ENCODE data around the gene NKX2-3. TPM values are rescaled to one million over a fixed set of nuclear protein-coding genes. Genes with fewer than 3 reads are reported as not detected.

NKX2-3 gene
- total RNA-seq, 4 donors from 2014 or later, result not detected

- TF ChIP-seq CTCF (IDR thresholded peaks at IDR 0.05; ENCODE audit: low read depth), result no peak
These were observed 11.6 kb downstream of the NKX2-3 start for GRCh38 chr10:99544322-99544721.

- TF ChIP-seq CTCF (IDR thresholded peaks at IDR 0.05; ENCODE audit: low read depth), result no peak
These were observed 15.3 kb downstream of the NKX2-3 start for GRCh38 chr10:99548041-99548530.

GRCh38 chr10:99551158-99551557 lies 18.4 kb downstream of the NKX2-3 start:
- TF ChIP-seq CTCF (IDR thresholded peaks at IDR 0.05; ENCODE audit: low read depth), result no peak

- TF ChIP-seq CTCF (IDR thresholded peaks at IDR 0.05; ENCODE audit: low read depth), result no peak
These were observed 18.9 kb downstream of the NKX2-3 start for GRCh38 chr10:99551616-99552015.

- no peak for TF ChIP-seq CTCF (IDR thresholded peaks at IDR 0.05; ENCODE audit: low read depth)
These were observed 22.6 kb downstream of the NKX2-3 start for GRCh38 chr10:99555371-99555770.

- TF ChIP-seq CTCF (IDR thresholded peaks at IDR 0.05; ENCODE audit: low read depth), result no peak
These were observed 23.2 kb downstream of the NKX2-3 start for GRCh38 chr10:99555825-99556523.

GRCh38 chr10:99557044-99557443 lies 24.3 kb downstream of the NKX2-3 start:
- TF ChIP-seq CTCF (IDR thresholded peaks at IDR 0.05; ENCODE audit: low read depth), result no peak

All from subcutaneous adipose tissue (tissue), 4 donors.